HG03139 (cell line): ENCODE results near the gene EFNA5.
"Not testable (repeated sequence)": the region's sequence is repeated elsewhere in the genome, so short reads cannot be mapped to it uniquely, and the experiment has no call there.

Experiments used
- ATAC-seq: cut with Tn5 transposase; IDR thresholded peaks from one replicate; pipeline ENCODE4 v1.9.1; 2021; ENCODE audit not compliant: unreplicated experiment

EFNA5 gene

GRCh38 chr5:107499776-107500175, 171.0 kb downstream of the EFNA5 start:
- ATAC-seq: no peak

GRCh38 chr5:107499237-107499636, 171.5 kb downstream of the EFNA5 start:
- no peak for ATAC-seq

GRCh38 chr5:107496466-107496865, 174.3 kb downstream of the EFNA5 start:
- ATAC-seq: no peak

GRCh38 chr5:107494129-107494528, 176.6 kb downstream of the EFNA5 start:
- not testable (repeated sequence) for ATAC-seq

GRCh38 chr5:107487056-107487542, 183.6 kb downstream of the EFNA5 start:
- ATAC-seq: no peak

- ATAC-seq: peak; percentile 66
Observed at GRCh38 chr5:107486489-107486888, 184.2 kb downstream of the EFNA5 start.

GRCh38 chr5:107485184-107485583, 185.6 kb downstream of the EFNA5 start:
- peak; percentile 39 for ATAC-seq

- ATAC-seq: no peak
Observed at GRCh38 chr5:107484281-107484680, 186.5 kb downstream of the EFNA5 start.

- ATAC-seq: no peak
Observed at GRCh38 chr5:107483231-107484024, 187.3 kb downstream of the EFNA5 start.

GRCh38 chr5:107478068-107478641, 192.6 kb downstream of the EFNA5 start:
- no peak for ATAC-seq

GRCh38 chr5:107477492-107477891, 193.2 kb downstream of the EFNA5 start:
- ATAC-seq: no peak

- peak; percentile 78 for ATAC-seq
Observed at GRCh38 chr5:107476783-107477182, 194.0 kb downstream of the EFNA5 start.

- ATAC-seq: peak; percentile 60
Observed at GRCh38 chr5:107474716-107475489, 195.8 kb downstream of the EFNA5 start.

GRCh38 chr5:107474361-107474715, 196.4 kb downstream of the EFNA5 start:
- ATAC-seq: no peak

GRCh38 chr5:107472620-107473064, 198.1 kb downstream of the EFNA5 start:
- ATAC-seq: no peak

- ATAC-seq: no peak
Observed at GRCh38 chr5:107470295-107470582, 200.5 kb downstream of the EFNA5 start.

- no peak for ATAC-seq
Observed at GRCh38 chr5:107469485-107470294, 201.0 kb downstream of the EFNA5 start.

GRCh38 chr5:107469064-107469463, 201.7 kb downstream of the EFNA5 start:
- no peak for ATAC-seq

GRCh38 chr5:107468276-107468675, 202.5 kb downstream of the EFNA5 start:
- no peak for ATAC-seq

- ATAC-seq: no peak
Observed at GRCh38 chr5:107467137-107467932, 203.4 kb downstream of the EFNA5 start.
